Measurements from ENCODE around the gene MINK1.

DNA sequence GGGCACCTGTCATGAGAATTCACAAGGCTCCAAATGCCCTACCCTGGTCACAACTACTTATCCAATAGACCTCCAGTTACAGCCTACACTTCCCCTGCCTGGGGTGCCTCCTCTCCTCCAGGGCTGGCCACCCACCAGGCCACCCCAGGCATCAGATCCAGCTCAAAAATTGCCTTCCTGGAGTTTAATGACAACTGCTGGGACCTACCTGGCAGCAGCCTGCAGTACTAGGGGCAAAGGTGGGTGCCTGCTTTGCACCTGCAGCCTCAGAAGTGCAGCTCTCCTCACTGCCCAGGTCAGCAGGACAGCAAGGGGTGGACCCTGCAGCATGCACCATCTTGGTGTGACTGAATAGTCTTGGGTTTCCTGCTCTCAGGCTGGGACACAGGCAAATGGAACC, 102.5 kb downstream of the MINK1 start:
- TF ChIP-seq, protein P1, sequence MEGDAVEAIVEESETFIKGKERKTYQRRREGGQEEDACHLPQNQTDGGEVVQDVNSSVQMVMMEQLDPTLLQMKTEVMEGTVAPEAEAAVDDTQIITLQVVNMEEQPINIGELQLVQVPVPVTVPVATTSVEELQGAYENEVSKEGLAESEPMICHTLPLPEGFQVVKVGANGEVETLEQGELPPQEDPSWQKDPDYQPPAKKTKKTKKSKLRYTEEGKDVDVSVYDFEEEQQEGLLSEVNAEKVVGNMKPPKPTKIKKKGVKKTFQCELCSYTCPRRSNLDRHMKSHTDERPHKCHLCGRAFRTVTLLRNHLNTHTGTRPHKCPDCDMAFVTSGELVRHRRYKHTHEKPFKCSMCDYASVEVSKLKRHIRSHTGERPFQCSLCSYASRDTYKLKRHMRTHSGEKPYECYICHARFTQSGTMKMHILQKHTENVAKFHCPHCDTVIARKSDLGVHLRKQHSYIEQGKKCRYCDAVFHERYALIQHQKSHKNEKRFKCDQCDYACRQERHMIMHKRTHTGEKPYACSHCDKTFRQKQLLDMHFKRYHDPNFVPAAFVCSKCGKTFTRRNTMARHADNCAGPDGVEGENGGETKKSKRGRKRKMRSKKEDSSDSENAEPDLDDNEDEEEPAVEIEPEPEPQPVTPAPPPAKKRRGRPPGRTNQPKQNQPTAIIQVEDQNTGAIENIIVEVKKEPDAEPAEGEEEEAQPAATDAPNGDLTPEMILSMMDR (IDR thresholded peaks at IDR 0.05) = no peak
- no peak for TF ChIP-seq POLR2AphosphoS5 (IDR thresholded peaks at IDR 0.05)
- TF ChIP-seq POLR2A (IDR thresholded peaks at IDR 0.05) = no peak

Data from breast epithelium (tissue), 3 donors.